Measurements from ENCODE around the gene SCN2B.
A peak's percentile ranks its signal among the peaks of the same experiment; 100 is the strongest.
"Not testable (repeated sequence)": the region's sequence is repeated elsewhere in the genome, so short reads cannot be mapped to it uniquely, and the experiment has no call there.

Gene SCN2B

GRCh38 chr11:118206391-118207031 is 30.1 kb upstream of the SCN2B start:
- DNase-seq (ENCODE audit: low read depth) = no peak

GRCh38 chr11:118205606-118206378 is 29.4 kb upstream of the SCN2B start:
- no peak for DNase-seq (ENCODE audit: low read depth)

- DNase-seq (ENCODE audit: low read depth) = peak; percentile 45
Observed at GRCh38 chr11:118202599-118203422, 26.4 kb upstream of the SCN2B start.

- no peak for DNase-seq (ENCODE audit: low read depth)
Observed at GRCh38 chr11:118201966-118202365, 25.5 kb upstream of the SCN2B start.

- DNase-seq (ENCODE audit: low read depth) = peak; percentile 33
Observed at GRCh38 chr11:118200901-118201680, 24.7 kb upstream of the SCN2B start.

- no peak for DNase-seq (ENCODE audit: low read depth)
Observed at GRCh38 chr11:118200497-118200896, 24.1 kb upstream of the SCN2B start.

- no peak for DNase-seq (ENCODE audit: low read depth)
Observed at GRCh38 chr11:118199135-118199534, 22.7 kb upstream of the SCN2B start.

- peak; percentile 80 for DNase-seq (ENCODE audit: low read depth)
Observed at GRCh38 chr11:118198370-118198769, 21.9 kb upstream of the SCN2B start.

GRCh38 chr11:118194835-118195627 is 18.6 kb upstream of the SCN2B start:
- no peak for DNase-seq (ENCODE audit: low read depth)

GRCh38 chr11:118193910-118194566 is 17.6 kb upstream of the SCN2B start:
- no peak for DNase-seq (ENCODE audit: low read depth)

- not testable (repeated sequence) for DNase-seq (ENCODE audit: low read depth)
Observed at GRCh38 chr11:118192817-118193216, 16.4 kb upstream of the SCN2B start.

- not testable (repeated sequence) for DNase-seq (ENCODE audit: low read depth)
Observed at GRCh38 chr11:118190942-118191506, 14.6 kb upstream of the SCN2B start.

- no peak for DNase-seq (ENCODE audit: low read depth)
Observed at GRCh38 chr11:118186346-118187107, 10.1 kb upstream of the SCN2B start.

- no peak for DNase-seq (ENCODE audit: low read depth)
Observed at GRCh38 chr11:118184784-118185579, 8.5 kb upstream of the SCN2B start.

- DNase-seq (ENCODE audit: low read depth) = not testable (repeated sequence)
Observed at GRCh38 chr11:118183691-118184090, 7.3 kb upstream of the SCN2B start.

- no peak for DNase-seq (ENCODE audit: low read depth)
Observed at GRCh38 chr11:118180300-118180703, 3.9 kb upstream of the SCN2B start.

GRCh38 chr11:118176778-118177134 is 317 bp upstream of the SCN2B start:
- DNase-seq (ENCODE audit: low read depth) = no peak
